Epithelial cell of proximal tubule (primary cell): ENCODE measurements around the gene NEGR1. TPM values are rescaled to one million over a fixed set of nuclear protein-coding genes. Genes with fewer than 3 reads are reported as not detected.

ENCODE experiments used
- DNase-seq: peaks from one replicate; pipeline ENCODE4 v3.0.0-alpha.2; 2011; ENCODE audit warnings: low read depth
- H3K4me3 ChIP-seq: 2 replicates; pipeline ENCODE4 v1.5.1; 2011; ENCODE audit warnings: low read depth, mild to moderate bottlenecking, low read length
- total RNA-seq: library from RNA; depleted of rRNA; stranded (reverse); fragments of >200 nt; gene quantifications from 2 replicates; pipeline ENCODE4 v1.2.3, GENCODE V29; 2015
- TF ChIP-seq, protein P1 (sequence below): conservative IDR thresholded peaks from 2 replicates; pipeline ENCODE4 v1.5.1; 2012; ENCODE audit warnings: low read depth, mild to moderate bottlenecking, low read length

The NEGR1 gene
- total RNA-seq, 1 donor from 2014 or later: 3.1 TPM

- H3K4me3 ChIP-seq: no peak overlapping the region
- TF ChIP-seq, protein P1, sequence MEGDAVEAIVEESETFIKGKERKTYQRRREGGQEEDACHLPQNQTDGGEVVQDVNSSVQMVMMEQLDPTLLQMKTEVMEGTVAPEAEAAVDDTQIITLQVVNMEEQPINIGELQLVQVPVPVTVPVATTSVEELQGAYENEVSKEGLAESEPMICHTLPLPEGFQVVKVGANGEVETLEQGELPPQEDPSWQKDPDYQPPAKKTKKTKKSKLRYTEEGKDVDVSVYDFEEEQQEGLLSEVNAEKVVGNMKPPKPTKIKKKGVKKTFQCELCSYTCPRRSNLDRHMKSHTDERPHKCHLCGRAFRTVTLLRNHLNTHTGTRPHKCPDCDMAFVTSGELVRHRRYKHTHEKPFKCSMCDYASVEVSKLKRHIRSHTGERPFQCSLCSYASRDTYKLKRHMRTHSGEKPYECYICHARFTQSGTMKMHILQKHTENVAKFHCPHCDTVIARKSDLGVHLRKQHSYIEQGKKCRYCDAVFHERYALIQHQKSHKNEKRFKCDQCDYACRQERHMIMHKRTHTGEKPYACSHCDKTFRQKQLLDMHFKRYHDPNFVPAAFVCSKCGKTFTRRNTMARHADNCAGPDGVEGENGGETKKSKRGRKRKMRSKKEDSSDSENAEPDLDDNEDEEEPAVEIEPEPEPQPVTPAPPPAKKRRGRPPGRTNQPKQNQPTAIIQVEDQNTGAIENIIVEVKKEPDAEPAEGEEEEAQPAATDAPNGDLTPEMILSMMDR: no peak
- no peak for DNase-seq
These were observed 195.9 kb downstream of the NEGR1 start for GRCh38 chr1:72086394-72086793.

GRCh38 chr1:72075425-72075824 lies 206.9 kb downstream of the NEGR1 start:
- DNase-seq: no peak
- TF ChIP-seq, protein P1: no peak
- no peak overlapping the region for H3K4me3 ChIP-seq

DNA sequence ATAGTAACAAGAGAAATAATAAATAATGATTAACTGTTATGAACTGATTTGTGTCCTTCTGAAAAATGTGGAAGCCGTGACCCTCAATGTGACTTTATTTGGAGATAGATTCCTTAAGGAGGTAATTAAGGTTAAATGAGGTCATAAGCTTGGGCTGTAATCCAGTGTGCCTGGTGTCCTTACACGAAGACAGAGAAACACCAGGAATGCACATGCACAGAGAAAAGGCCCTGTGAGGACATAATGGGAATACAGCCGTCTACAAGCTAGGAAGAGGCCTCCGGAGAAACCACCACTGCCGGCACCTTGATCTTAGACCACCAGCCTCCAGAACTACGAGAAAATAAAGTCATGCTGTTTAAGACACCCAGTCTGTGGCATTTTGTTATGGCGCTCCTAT lies 215.9 kb downstream of the NEGR1 start:
- DNase-seq: no peak
- H3K4me3 ChIP-seq: no peak overlapping the region
- TF ChIP-seq, protein P1: no peak

DNA sequence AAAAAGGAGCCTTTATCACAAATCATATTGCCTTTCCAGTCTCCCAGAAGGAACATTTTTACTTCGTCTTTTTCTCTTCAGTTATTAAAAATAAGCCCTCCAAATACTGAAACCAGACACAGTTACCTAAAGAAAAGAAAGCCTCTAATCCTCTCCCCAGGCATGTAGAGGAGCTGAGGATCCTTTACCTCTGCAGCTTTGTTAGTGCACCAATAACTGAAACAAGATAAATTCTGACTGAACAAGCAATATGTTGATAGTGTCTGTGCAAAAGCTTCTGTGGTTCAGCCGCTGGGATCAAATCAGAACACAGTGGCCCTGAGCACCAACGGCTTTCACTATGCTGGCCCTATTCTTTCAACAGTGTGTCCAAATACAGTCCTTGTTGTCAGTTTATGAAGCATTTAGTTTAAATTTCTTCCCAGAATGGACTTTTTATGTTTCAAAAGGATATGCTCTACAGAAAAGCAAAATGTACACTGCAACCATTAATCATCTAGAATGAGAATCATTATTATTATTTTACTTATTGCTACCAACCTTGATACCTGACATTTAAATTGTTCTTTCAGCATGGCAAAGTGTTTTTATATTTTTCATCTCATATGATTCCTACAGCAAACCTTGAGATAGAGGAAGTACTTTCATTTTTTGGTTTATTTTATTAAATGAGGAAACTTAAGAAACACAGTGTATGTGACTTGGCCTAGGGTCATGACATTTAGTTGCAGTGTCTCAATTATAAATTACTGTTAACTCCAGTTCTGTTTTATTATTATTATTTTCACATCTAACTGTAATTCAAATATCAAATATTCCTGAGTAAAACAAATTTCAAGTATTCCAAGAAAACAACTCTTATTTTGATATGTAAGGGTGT lies 217.9 kb downstream of the NEGR1 start:
- TF ChIP-seq, protein P1: no peak
- no peak for DNase-seq
- H3K4me3 ChIP-seq: no peak overlapping the region

DNA sequence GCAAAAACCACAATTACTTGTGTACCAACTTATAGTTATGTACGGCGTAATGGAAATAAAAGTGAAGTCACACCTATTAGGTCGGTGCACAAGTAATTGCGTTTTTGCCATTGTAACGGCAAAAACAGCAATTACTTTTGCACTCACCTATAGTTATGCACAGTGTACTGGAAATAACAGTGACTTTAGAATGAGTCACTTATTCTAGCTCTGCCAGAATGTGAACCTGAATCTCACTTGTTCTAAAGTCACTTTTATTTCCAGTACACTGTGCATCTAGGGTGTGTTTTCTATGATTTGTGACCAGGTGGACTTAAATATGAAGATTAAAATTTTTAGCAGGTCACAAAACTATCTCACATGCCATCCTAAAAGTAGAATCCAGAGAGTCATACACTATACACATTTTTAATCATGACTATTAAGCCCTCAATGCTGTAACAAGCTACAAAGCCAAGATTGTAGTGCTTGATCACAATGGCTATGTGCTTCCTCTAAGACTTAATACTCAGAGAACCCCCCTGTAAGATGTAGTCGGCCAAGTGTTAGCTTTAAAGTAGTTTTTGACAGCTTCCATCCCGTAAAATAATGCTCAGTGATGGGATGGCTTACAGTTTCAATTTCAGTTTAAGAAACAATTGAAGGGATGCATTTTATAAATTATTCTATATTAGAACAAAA lies 218.8 kb downstream of the NEGR1 start:
- TF ChIP-seq, protein P1: no peak
- DNase-seq: no peak

GRCh38 chr1:72062584-72062983 lies 219.8 kb downstream of the NEGR1 start:
- DNase-seq: no peak
- H3K4me3 ChIP-seq: no peak overlapping the region
- TF ChIP-seq, protein P1: no peak

More for the DNA sequence above, 218.8 kb downstream of the NEGR1 start:
- H3K4me3 ChIP-seq: no peak overlapping the region
